Measurements from ENCODE around the gene TBX20. TPM values are rescaled to one million over a fixed set of nuclear protein-coding genes. Genes with fewer than 3 reads are reported as not detected.
"Not testable (repeated sequence)": the region's sequence is repeated elsewhere in the genome, so short reads cannot be mapped to it uniquely, and the experiment has no call there.

Gene TBX20
- total and polyA plus RNA-seq, 2 of the 8 experiments (the other 6 are each of a cell fraction or from before 2014, with no cell fraction given): 0.08 to 0.26 TPM

- not testable (repeated sequence) for H3K4ac ChIP-seq (replicated peaks; ENCODE audit: insufficient read length, low read depth, low read length); H3K4me1 ChIP-seq (replicated peaks in 1 of 4; ENCODE audit: control insufficient read depth in 3 of 4, insufficient read depth in 4 of 4, low read length in 3 of 4); H3K4me2 ChIP-seq (ENCODE audit: insufficient read depth in 1 of 2, low read depth in 2 of 2, low read length in 2 of 2)
These were observed 31.5 kb downstream of the TBX20 start for GRCh38 chr7:35222445-35222844.

GRCh38 chr7:35220176-35220575 is 33.7 kb downstream of the TBX20 start:
- H2BK20ac ChIP-seq (ENCODE audit: low read length); H2AFZ ChIP-seq (ENCODE audit: low read length); H3K23ac ChIP-seq (ENCODE audit: insufficient read length); H3K9me3 ChIP-seq (ENCODE audit: insufficient read depth in 2 of 2, low read depth in 1 of 2, low read length in 1 of 2); H2AK5ac ChIP-seq (ENCODE audit: low read depth, low read length); H3K4me3 ChIP-seq (ENCODE audit: extremely low read depth in 1 of 4, insufficient read depth in 2 of 4, low read depth in 3 of 4, low read length in 4 of 4); H2BK15ac ChIP-seq (ENCODE audit: low read length); POLR2A ChIA-PET (ENCODE audit: partially characterized antibody); H3K9ac ChIP-seq (replicated peaks in 1 of 4; ENCODE audit: extremely low read depth in 1 of 4, low read depth in 3 of 4, low read length in 3 of 4); H3K79me1 ChIP-seq (ENCODE audit: low read depth, low read length); H4K5ac ChIP-seq (ENCODE audit: insufficient read length, low read depth, low read length); H3K27ac ChIP-seq (ENCODE audit: low read depth, low read length); H3K4ac ChIP-seq (replicated peaks; ENCODE audit: insufficient read length, low read depth, low read length); DNase-seq (ENCODE audit: low read depth in 1 of 2, low spot score in 2 of 2); H3K27me3 ChIP-seq (replicated peaks in 1 of 4; ENCODE audit: control insufficient read depth in 3 of 4, extremely low read depth in 1 of 4, insufficient read depth in 3 of 4, low read length in 3 of 4); H4K91ac ChIP-seq (replicated peaks; ENCODE audit: insufficient read length, low read length); H2BK12ac ChIP-seq (ENCODE audit: low read depth, low read length); CTCF ChIA-PET (ENCODE audit: partially characterized antibody); H4K8ac ChIP-seq (ENCODE audit: extremely low read depth, insufficient read depth, low read length); H4K20me1 ChIP-seq (replicated peaks in 1 of 2; ENCODE audit: control insufficient read depth in 1 of 2, insufficient read depth in 2 of 2, low read length in 2 of 2); H2BK120ac ChIP-seq (replicated peaks; ENCODE audit: low read depth, low read length); H3K79me2 ChIP-seq (ENCODE audit: control insufficient read depth in 1 of 2, insufficient read depth in 2 of 2, low read length in 2 of 2); H2BK5ac ChIP-seq (ENCODE audit: low read depth, low read length); H3K18ac ChIP-seq (ENCODE audit: extremely low read depth, low read length); H3K4me1 ChIP-seq (replicated peaks in 1 of 4; ENCODE audit: control insufficient read depth in 3 of 4, insufficient read depth in 4 of 4, low read length in 3 of 4); H3K23me2 ChIP-seq (ENCODE audit: low read depth, low read length); H3K14ac ChIP-seq (ENCODE audit: insufficient read length); H3K56ac ChIP-seq (replicated peaks; ENCODE audit: insufficient read length, low read depth, low read length); H3K36me3 ChIP-seq (ENCODE audit: control insufficient read depth in 2 of 4, insufficient read depth in 4 of 4, low read length in 3 of 4); H3K4me2 ChIP-seq (ENCODE audit: insufficient read depth in 1 of 2, low read depth in 2 of 2, low read length in 2 of 2): not testable (repeated sequence)
- 100% methylated on average over 2 of the region's 2 CpGs; no CpG with 5 or more reads in 1 of the 2 experiments for WGBS, 2 experiments (ENCODE audit: extremely low coverage in 1 of 2, insufficient coverage in 1 of 2, insufficient read length in 1 of 2, insufficient replicate concordance in 2 of 2, low coverage in 1 of 2, low lambda C conversion rate in 2 of 2, missing lambda C conversion rate in 1 of 2)
- FAIRE-seq: peak; percentile 13

More at GRCh38 chr7:35222445-35222844, 31.5 kb downstream of the TBX20 start:
- H4K5ac ChIP-seq (ENCODE audit: insufficient read length, low read depth, low read length); H2BK12ac ChIP-seq (ENCODE audit: low read depth, low read length); H2BK20ac ChIP-seq (ENCODE audit: low read length); H4K91ac ChIP-seq (replicated peaks; ENCODE audit: insufficient read length, low read length); H2AFZ ChIP-seq (ENCODE audit: low read length); H3K9me3 ChIP-seq (ENCODE audit: insufficient read depth in 2 of 2, low read depth in 1 of 2, low read length in 1 of 2); H2BK120ac ChIP-seq (replicated peaks; ENCODE audit: low read depth, low read length); H3K27me3 ChIP-seq (replicated peaks in 1 of 4; ENCODE audit: control insufficient read depth in 3 of 4, extremely low read depth in 1 of 4, insufficient read depth in 3 of 4, low read length in 3 of 4); H3K14ac ChIP-seq (ENCODE audit: insufficient read length); H3K23ac ChIP-seq (ENCODE audit: insufficient read length); H3K23me2 ChIP-seq (ENCODE audit: low read depth, low read length); POLR2A ChIA-PET (ENCODE audit: partially characterized antibody); H4K8ac ChIP-seq (ENCODE audit: extremely low read depth, insufficient read depth, low read length); H2BK15ac ChIP-seq (ENCODE audit: low read length); H3K79me2 ChIP-seq (ENCODE audit: control insufficient read depth in 1 of 2, insufficient read depth in 2 of 2, low read length in 2 of 2); H3K18ac ChIP-seq (ENCODE audit: extremely low read depth, low read length); H4K20me1 ChIP-seq (replicated peaks in 1 of 2; ENCODE audit: control insufficient read depth in 1 of 2, insufficient read depth in 2 of 2, low read length in 2 of 2); H3K4me3 ChIP-seq (ENCODE audit: extremely low read depth in 1 of 4, insufficient read depth in 2 of 4, low read depth in 3 of 4, low read length in 4 of 4); H3K56ac ChIP-seq (replicated peaks; ENCODE audit: insufficient read length, low read depth, low read length); H3K79me1 ChIP-seq (ENCODE audit: low read depth, low read length); DNase-seq (ENCODE audit: low read depth in 1 of 2, low spot score in 2 of 2); H2AK5ac ChIP-seq (ENCODE audit: low read depth, low read length); H3K27ac ChIP-seq (ENCODE audit: low read depth, low read length); H3K36me3 ChIP-seq (ENCODE audit: control insufficient read depth in 2 of 4, insufficient read depth in 4 of 4, low read length in 3 of 4); CTCF ChIA-PET (ENCODE audit: partially characterized antibody); H2BK5ac ChIP-seq (ENCODE audit: low read depth, low read length); H3K9ac ChIP-seq (replicated peaks in 1 of 4; ENCODE audit: extremely low read depth in 1 of 4, low read depth in 3 of 4, low read length in 3 of 4): not testable (repeated sequence)
- FAIRE-seq: peak; percentile 7
- 69% methylated on average over 1 of the region's 1 CpG; no CpG with 5 or more reads in 1 of the 2 experiments for WGBS, 2 experiments (ENCODE audit: extremely low coverage in 1 of 2, insufficient coverage in 1 of 2, insufficient read length in 1 of 2, insufficient replicate concordance in 2 of 2, low coverage in 1 of 2, low lambda C conversion rate in 2 of 2, missing lambda C conversion rate in 1 of 2)

Measured in H1 (cell line).